Prostate gland (tissue), 2 donors: ENCODE data around the gene ELMOD1. TPM values are rescaled to one million over a fixed set of nuclear protein-coding genes. Genes with fewer than 3 reads are reported as not detected.

Source experiments
- DNase-seq: peaks from one replicate; pipeline ENCODE4 v3.0.0-alpha.2; 2019; ENCODE audit warnings: low spot score
- H3K27ac ChIP-seq, 2 donors: fragments of 200-600 bp; sonication (generic); 2 replicates each; pipeline ENCODE4 v1.5.1; 2017 to 2019
- H3K27me3 ChIP-seq: fragments of 200-600 bp; sonication (generic); replicated peaks from 2 replicates; pipeline ENCODE4 v1.5.1; 2019; ENCODE audit not compliant: insufficient read depth
- H3K36me3 ChIP-seq, 2 donors: fragments of 200-600 bp; sonication (generic); 1 replicate in 1 of 2; 2 replicates in 1 of 2; pipeline versions ENCODE4 v1.5.1 to v1.8.1; 2017 to 2019
- H3K4me1 ChIP-seq: fragments of 200-600 bp; sonication (generic); replicated peaks from 2 replicates; pipeline ENCODE4 v1.5.1; 2019
- H3K4me3 ChIP-seq, 2 donors: fragments of 200-600 bp; sonication (generic); 2 replicates each; pipeline ENCODE4 v1.5.1; 2017 to 2019
- H3K9me3 ChIP-seq: fragments of 200-600 bp; sonication (generic); 2 replicates; pipeline ENCODE4 v1.5.1; 2017
- POLR2A ChIP-seq: fragments of 450-650 bp; IDR thresholded peaks from one replicate; pipeline ENCODE4 v1.6.1; 2016; ENCODE audit warnings: antibody characterized with exemption, mild to moderate bottlenecking
- POLR2AphosphoS5 ChIP-seq: sonication (generic); formaldehyde crosslinking; IDR thresholded peaks from one replicate; pipeline ENCODE4 v1.6.1; 2017; ENCODE audit warnings: antibody characterized with exemption
- WGBS: methylation state at CpG from one replicate; pipeline ENCODE4 v1.1.5; 2018; 5-methylcytosine and 5-hydroxymethylcytosine counted together
- intact Hi-C: fragments of 100-400 bp; cut with DNase I; formaldehyde crosslinking; loops from one replicate; pipeline ENCODE4 v1.14.2; 2022
- total RNA-seq, 2 donors: library from RNA; depleted of rRNA; stranded (reverse); fragments of >200 nt; gene quantifications; one replicate each; pipeline ENCODE4 v1.1.0, GENCODE V29; 2016
- TF ChIP-seq, protein P1 (sequence below), 4 experiments: fragments of 200-600 bp in 2 of 4; fragments of 450-650 bp in 2 of 4; sonication (generic) in 2 of 4; IDR thresholded peaks; 1 replicate in 3 of 4; 2 replicates in 1 of 4; pipeline ENCODE4 v1.5.1; 2016 to 2019; ENCODE audit warnings: antibody characterized with exemption in 4 of 4, mild to moderate bottlenecking in 2 of 4, moderate library complexity in 2 of 4

ELMOD1 gene
- total RNA-seq, 2 donors from 2014 or later = 0.36 to 4.0 TPM

DNA sequence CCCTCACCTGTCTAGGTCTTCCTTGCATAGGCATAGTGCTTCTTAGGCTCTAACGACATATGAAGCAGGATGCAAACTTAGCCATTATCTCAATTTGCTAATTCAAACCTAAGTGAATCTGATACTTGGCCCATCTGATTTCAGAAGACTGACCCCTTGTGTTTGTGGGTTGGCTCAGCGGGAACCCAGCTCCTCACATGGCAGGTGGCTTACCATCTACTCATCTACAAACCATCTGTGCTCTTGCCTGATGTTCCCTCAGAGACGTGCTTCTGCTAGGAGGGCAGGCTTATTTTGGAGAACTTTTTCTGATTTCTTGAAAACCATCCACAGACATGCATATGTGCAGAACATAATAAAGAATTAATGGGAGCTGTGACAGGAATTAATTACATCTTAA is 15.2 kb downstream of the ELMOD1 start:
- no peaks in the 10 kb centered on the region for H3K9me3 ChIP-seq
- no peaks in the 10 kb centered on the region for H3K36me3 ChIP-seq
- no peaks in the 10 kb centered on the region for H3K4me1 ChIP-seq
- no peak overlapping the region for H3K4me3 ChIP-seq
- TF ChIP-seq, protein P1, sequence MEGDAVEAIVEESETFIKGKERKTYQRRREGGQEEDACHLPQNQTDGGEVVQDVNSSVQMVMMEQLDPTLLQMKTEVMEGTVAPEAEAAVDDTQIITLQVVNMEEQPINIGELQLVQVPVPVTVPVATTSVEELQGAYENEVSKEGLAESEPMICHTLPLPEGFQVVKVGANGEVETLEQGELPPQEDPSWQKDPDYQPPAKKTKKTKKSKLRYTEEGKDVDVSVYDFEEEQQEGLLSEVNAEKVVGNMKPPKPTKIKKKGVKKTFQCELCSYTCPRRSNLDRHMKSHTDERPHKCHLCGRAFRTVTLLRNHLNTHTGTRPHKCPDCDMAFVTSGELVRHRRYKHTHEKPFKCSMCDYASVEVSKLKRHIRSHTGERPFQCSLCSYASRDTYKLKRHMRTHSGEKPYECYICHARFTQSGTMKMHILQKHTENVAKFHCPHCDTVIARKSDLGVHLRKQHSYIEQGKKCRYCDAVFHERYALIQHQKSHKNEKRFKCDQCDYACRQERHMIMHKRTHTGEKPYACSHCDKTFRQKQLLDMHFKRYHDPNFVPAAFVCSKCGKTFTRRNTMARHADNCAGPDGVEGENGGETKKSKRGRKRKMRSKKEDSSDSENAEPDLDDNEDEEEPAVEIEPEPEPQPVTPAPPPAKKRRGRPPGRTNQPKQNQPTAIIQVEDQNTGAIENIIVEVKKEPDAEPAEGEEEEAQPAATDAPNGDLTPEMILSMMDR (IDR thresholded peaks at IDR 0.05) = no peak
- TF ChIP-seq POLR2AphosphoS5 = no peak
- no peak for TF ChIP-seq POLR2A
- no peaks in the 10 kb centered on the region for H3K27me3 ChIP-seq
- 83% methylated on average over 3 of the region's 3 CpGs for WGBS
- DNase-seq = no peak
- H3K27ac ChIP-seq = no peak overlapping the region
- intact Hi-C loops = no loop called here

- TF ChIP-seq POLR2AphosphoS5 = no peak
- TF ChIP-seq, protein P1 (IDR thresholded peaks at IDR 0.05) = no peak
- TF ChIP-seq POLR2A = no peak
- H3K27me3 ChIP-seq = no peaks in the 10 kb centered on the region
- WGBS = 40% methylated on average over 2 of the region's 2 CpGs
- no peaks in the 10 kb centered on the region for H3K9me3 ChIP-seq
- no peaks in the 10 kb centered on the region for H3K4me1 ChIP-seq
- H3K4me3 ChIP-seq = no peak overlapping the region
- no peaks in the 10 kb centered on the region for H3K36me3 ChIP-seq
- no peak overlapping the region for H3K27ac ChIP-seq
- DNase-seq = no peak
- intact Hi-C loops = no loop called here
Observed at GRCh38 chr11:107608809-107609208, 17.9 kb downstream of the ELMOD1 start.

DNA sequence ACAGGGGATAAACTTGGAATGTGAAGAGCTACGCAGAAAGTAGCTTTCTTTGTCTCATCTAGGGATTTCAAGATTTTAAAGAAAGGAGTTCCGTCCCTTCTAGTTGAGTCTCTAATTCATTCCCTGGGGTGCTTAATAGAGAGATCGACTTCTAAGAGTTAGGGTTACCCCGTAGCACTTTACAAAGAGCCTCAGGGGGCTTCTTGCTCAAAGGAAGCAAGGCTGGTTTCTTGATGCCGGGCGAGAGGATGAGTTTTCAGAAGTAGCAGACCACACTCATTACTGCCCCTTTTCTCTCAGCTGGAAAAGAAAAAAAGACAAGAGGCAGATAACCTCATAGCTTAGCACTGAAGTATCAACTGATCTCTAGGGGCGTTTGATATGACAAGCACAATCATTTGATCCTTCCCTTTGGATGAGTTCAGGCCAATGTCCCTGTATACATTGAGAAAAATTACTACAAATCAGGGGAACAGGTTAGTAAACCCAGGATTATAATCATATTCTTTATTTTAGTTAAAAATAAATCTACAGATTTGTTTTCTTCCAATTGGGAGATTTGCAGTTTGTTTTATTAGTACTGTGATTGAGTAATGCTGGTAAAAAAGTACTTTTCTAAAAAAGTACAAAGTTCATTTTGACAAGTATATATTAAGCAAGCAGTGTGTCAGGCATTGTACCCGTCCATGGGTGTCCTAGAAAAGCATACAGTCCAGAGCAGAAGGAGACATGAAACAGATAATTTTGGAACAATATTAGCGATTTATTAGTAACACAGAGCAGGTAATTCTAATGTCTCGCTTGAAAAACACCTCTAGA is 18.7 kb downstream of the ELMOD1 start:
- no peaks in the 10 kb centered on the region for H3K4me1 ChIP-seq
- no peaks in the 10 kb centered on the region for H3K36me3 ChIP-seq
- intact Hi-C loops = no loop called here
- H3K27me3 ChIP-seq = no peaks in the 10 kb centered on the region
- 59% methylated on average over 10 of the region's 10 CpGs for WGBS
- no peak for TF ChIP-seq POLR2A
- TF ChIP-seq, protein P1 (IDR thresholded peaks at IDR 0.05) = no peak
- no peak for TF ChIP-seq POLR2AphosphoS5
- H3K9me3 ChIP-seq = no peaks in the 10 kb centered on the region
- no peak overlapping the region for H3K27ac ChIP-seq
- no peak overlapping the region for H3K4me3 ChIP-seq
- no peak for DNase-seq

DNA sequence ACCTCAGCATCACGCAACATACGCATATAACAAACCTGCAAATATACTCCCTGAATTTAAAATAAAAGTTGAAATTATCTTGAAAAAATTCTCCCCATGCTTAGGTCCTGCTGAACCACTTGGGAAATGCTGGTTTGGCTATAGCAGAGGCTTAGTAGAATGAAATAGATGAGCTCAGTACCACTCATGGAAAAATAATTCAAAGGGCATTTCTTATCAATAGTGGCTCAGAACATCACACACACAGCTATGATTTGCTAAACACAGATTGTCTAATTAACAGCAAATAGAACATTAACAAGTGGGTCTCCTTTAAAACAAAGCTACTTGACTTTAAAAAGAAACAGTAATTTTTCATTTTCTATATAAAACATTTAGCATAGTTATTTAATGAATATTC is 21.5 kb downstream of the ELMOD1 start:
- H3K4me3 ChIP-seq = no peak overlapping the region
- WGBS = 96% methylated on average over 2 of the region's 2 CpGs
- no peaks in the 10 kb centered on the region for H3K4me1 ChIP-seq
- H3K27me3 ChIP-seq = no peaks in the 10 kb centered on the region
- no peaks in the 10 kb centered on the region for H3K9me3 ChIP-seq
- intact Hi-C loops = no loop called here
- H3K27ac ChIP-seq = no peak overlapping the region
- TF ChIP-seq, protein P1 (IDR thresholded peaks at IDR 0.05) = no peak
- TF ChIP-seq POLR2A (no peak), POLR2AphosphoS5 (no peak)
- H3K36me3 ChIP-seq = no peaks in the 10 kb centered on the region
- DNase-seq = no peak

DNA sequence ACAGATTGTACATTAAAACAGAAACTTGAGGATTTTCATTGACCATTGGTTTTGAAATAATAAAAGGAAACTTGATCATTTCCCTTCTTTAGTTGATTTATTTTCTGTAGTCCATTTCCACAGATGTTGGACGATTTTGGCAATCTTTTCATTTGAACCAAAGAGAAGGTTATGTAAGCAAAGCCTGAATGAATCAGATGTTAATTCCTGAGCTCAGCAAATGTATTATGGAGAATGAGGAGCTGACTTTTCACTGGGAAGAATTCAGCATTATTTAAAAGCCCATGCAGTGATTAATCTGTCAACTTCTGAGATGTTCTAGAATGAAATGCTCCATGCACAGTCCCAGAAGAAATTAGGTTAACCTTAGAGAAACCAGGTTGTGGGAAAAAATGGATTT is 29.0 kb downstream of the ELMOD1 start:
- 35% methylated on average over 1 of the region's 1 CpG for WGBS
- no peaks in the 10 kb centered on the region for H3K4me1 ChIP-seq
- no peak for DNase-seq
- H3K4me3 ChIP-seq = no peak overlapping the region
- no peaks in the 10 kb centered on the region for H3K36me3 ChIP-seq
- H3K27me3 ChIP-seq = no peaks in the 10 kb centered on the region
- no peak for TF ChIP-seq POLR2A
- no peak for TF ChIP-seq POLR2AphosphoS5
- TF ChIP-seq, protein P1 (IDR thresholded peaks at IDR 0.05) = no peak
- no peaks in the 10 kb centered on the region for H3K9me3 ChIP-seq
- H3K27ac ChIP-seq = no peak overlapping the region
- intact Hi-C loops = no loop called here
